Measurements from ENCODE around the gene RWDD1. TPM values are rescaled to one million over a fixed set of nuclear protein-coding genes. Genes with fewer than 3 reads are reported as not detected.
A peak's percentile ranks its signal among the peaks of the same experiment; 100 is the strongest.

Gene RWDD1
- polyA plus RNA-seq, 1 donor = 48.6 TPM

DNA sequence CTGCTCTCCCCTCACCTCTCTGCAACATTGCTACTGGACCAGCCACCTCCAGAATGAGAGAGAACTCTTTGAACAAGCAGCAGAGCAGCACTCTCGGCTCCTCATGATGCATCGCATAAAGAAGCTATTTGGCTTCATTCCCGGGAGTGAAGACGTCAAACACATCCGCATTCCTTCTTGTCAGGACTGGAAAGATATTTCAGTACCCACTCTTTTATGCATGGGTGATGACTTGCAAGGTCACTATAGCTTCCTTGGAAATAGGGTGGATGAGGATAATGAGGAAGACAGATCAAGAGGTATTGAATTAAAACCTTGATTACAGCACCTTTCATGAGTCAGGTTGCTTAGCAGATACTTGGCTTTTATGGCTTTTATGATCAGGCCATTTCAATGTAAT, 13.4 kb upstream of the RWDD1 start:
- DNase-seq = peak; percentile 22 to 26
- H3K27me3 ChIP-seq (ENCODE audit: control insufficient read depth, insufficient read depth, low read length) = no peaks in the 10 kb centered on the region
- H3K9me3 ChIP-seq (ENCODE audit: control insufficient read depth, low read depth, low read length) = no peaks in the 10 kb centered on the region
- WGBS (ENCODE audit: insufficient coverage, low lambda C conversion rate) = no CpG with 5 or more reads among the region's 5 CpGs
- no peak overlapping the region for H3K27ac ChIP-seq (ENCODE audit: low read length)
- no peak overlapping the region for H3K4me3 ChIP-seq (ENCODE audit: low read length)
- H3K4me1 ChIP-seq (ENCODE audit: control insufficient read depth, insufficient read depth, low read length) = peaks cover under 1% of the 10 kb centered on the region
- no peaks in the 10 kb centered on the region for H3K36me3 ChIP-seq (ENCODE audit: control insufficient read depth, insufficient read depth, low read length)

- H3K36me3 ChIP-seq (ENCODE audit: control insufficient read depth, insufficient read depth, low read length) = no peaks in the 10 kb centered on the region
- WGBS (ENCODE audit: insufficient coverage, low lambda C conversion rate) = 67% methylated on average over 1 of the region's 2 CpGs
- peaks cover 3% of the 10 kb centered on the region for H3K4me1 ChIP-seq (ENCODE audit: control insufficient read depth, insufficient read depth, low read length)
- H3K27ac ChIP-seq (ENCODE audit: low read length) = no peak overlapping the region
- no peak for DNase-seq
- peaks cover under 1% of the 10 kb centered on the region for H3K27me3 ChIP-seq (ENCODE audit: control insufficient read depth, insufficient read depth, low read length)
- no peak overlapping the region for H3K4me3 ChIP-seq (ENCODE audit: low read length)
- H3K9me3 ChIP-seq (ENCODE audit: control insufficient read depth, low read depth, low read length) = no peaks in the 10 kb centered on the region
Measured at GRCh38 chr6:116560130-116560529, 11.2 kb upstream of the RWDD1 start.

DNA sequence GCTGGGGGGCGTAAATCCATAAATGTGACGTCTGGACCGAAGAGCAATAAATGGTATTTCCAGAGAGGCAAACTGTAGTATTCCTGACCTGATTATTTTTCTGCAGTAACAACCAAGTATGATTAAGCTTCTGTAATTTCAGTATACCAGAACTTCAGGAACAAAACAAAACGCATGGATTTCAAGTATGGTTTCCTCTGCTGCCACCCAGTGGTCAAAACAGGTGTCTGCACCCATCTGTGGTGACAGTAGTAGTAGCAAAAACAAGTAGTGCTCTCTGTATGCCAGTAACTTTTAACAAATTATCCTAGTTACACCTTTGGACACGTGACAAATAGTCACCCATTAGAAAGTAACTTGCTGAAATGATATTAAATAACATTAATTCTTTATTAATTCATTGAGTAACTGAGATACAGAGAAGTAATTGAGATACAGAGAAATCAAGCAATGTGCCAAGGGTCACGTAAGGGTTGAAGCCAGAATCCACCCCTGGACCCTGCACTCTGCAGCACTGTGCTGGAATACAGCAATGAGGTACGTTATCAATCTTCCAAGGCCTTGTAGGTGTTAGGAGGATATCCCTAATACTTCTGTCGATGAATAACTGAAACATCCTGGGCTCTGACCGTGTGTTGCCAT, 9.8 kb upstream of the RWDD1 start:
- WGBS (ENCODE audit: insufficient coverage, low lambda C conversion rate) = no CpG with 5 or more reads among the region's 9 CpGs
- DNase-seq = peak; percentile 60 to 66
- H3K9me3 ChIP-seq (ENCODE audit: control insufficient read depth, low read depth, low read length) = no peaks in the 10 kb centered on the region
- no peaks in the 10 kb centered on the region for H3K36me3 ChIP-seq (ENCODE audit: control insufficient read depth, insufficient read depth, low read length)
- H3K27me3 ChIP-seq (ENCODE audit: control insufficient read depth, insufficient read depth, low read length) = peaks cover 7% of the 10 kb centered on the region
- peak overlapping the region; percentile 69 for H3K27ac ChIP-seq (ENCODE audit: low read length)
- H3K4me1 ChIP-seq (ENCODE audit: control insufficient read depth, insufficient read depth, low read length) = peaks cover 3% of the 10 kb centered on the region
- peak overlapping the region; percentile 26 for H3K4me3 ChIP-seq (ENCODE audit: low read length)

DNA sequence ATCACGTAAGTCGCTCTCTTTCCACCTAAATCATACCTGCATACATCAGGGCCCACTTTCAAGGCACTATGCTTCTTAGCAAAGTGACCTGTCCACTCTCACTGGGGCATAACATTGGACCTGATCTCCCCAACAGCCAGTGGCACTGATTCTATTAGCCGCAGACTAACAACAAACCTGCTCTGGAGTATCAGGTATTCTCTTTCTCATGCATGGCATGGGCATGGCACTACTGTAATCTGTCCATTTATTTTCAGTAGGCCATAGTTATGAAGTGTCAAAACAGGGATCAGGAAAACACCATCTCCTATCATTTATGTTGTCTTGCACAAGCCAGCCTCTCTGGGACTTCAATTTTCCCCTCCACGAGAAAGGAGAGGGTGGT, 9.3 kb upstream of the RWDD1 start:
- no peak overlapping the region for H3K4me3 ChIP-seq (ENCODE audit: low read length)
- peaks cover 3% of the 10 kb centered on the region for H3K4me1 ChIP-seq (ENCODE audit: control insufficient read depth, insufficient read depth, low read length)
- H3K36me3 ChIP-seq (ENCODE audit: control insufficient read depth, insufficient read depth, low read length) = no peaks in the 10 kb centered on the region
- WGBS (ENCODE audit: insufficient coverage, low lambda C conversion rate) = no CpG with 5 or more reads among the region's 4 CpGs
- peaks cover 7% of the 10 kb centered on the region for H3K27me3 ChIP-seq (ENCODE audit: control insufficient read depth, insufficient read depth, low read length)
- H3K9me3 ChIP-seq (ENCODE audit: control insufficient read depth, low read depth, low read length) = no peaks in the 10 kb centered on the region
- no peak for DNase-seq
- H3K27ac ChIP-seq (ENCODE audit: low read length) = peak overlapping the region; percentile 69

GRCh38 chr6:116562614-116563013, 8.7 kb upstream of the RWDD1 start:
- H3K4me1 ChIP-seq (ENCODE audit: control insufficient read depth, insufficient read depth, low read length) = peaks cover 3% of the 10 kb centered on the region
- peak; percentile 45 for DNase-seq
- H3K27ac ChIP-seq (ENCODE audit: low read length) = peak overlapping the region; percentile 69
- no peaks in the 10 kb centered on the region for H3K36me3 ChIP-seq (ENCODE audit: control insufficient read depth, insufficient read depth, low read length)
- no peak overlapping the region for H3K4me3 ChIP-seq (ENCODE audit: low read length)
- WGBS (ENCODE audit: insufficient coverage, low lambda C conversion rate) = 24% methylated on average over 2 of the region's 3 CpGs
- no peaks in the 10 kb centered on the region for H3K9me3 ChIP-seq (ENCODE audit: control insufficient read depth, low read depth, low read length)
- peaks cover 7% of the 10 kb centered on the region for H3K27me3 ChIP-seq (ENCODE audit: control insufficient read depth, insufficient read depth, low read length)

GRCh38 chr6:116563830-116564229, 7.5 kb upstream of the RWDD1 start:
- no peak overlapping the region for H3K27ac ChIP-seq (ENCODE audit: low read length)
- peaks cover 3% of the 10 kb centered on the region for H3K4me1 ChIP-seq (ENCODE audit: control insufficient read depth, insufficient read depth, low read length)
- WGBS (ENCODE audit: insufficient coverage, low lambda C conversion rate) = no CpG with 5 or more reads among the region's 9 CpGs
- H3K36me3 ChIP-seq (ENCODE audit: control insufficient read depth, insufficient read depth, low read length) = no peaks in the 10 kb centered on the region
- H3K9me3 ChIP-seq (ENCODE audit: control insufficient read depth, low read depth, low read length) = no peaks in the 10 kb centered on the region
- no peak overlapping the region for H3K4me3 ChIP-seq (ENCODE audit: low read length)
- no peak for DNase-seq
- peaks cover 7% of the 10 kb centered on the region for H3K27me3 ChIP-seq (ENCODE audit: control insufficient read depth, insufficient read depth, low read length)

GRCh38 chr6:116564311-116564710, 7.0 kb upstream of the RWDD1 start:
- 60% methylated on average over 1 of the region's 7 CpGs for WGBS (ENCODE audit: insufficient coverage, low lambda C conversion rate)
- H3K27me3 ChIP-seq (ENCODE audit: control insufficient read depth, insufficient read depth, low read length) = peaks cover 7% of the 10 kb centered on the region
- no peaks in the 10 kb centered on the region for H3K36me3 ChIP-seq (ENCODE audit: control insufficient read depth, insufficient read depth, low read length)
- no peaks in the 10 kb centered on the region for H3K9me3 ChIP-seq (ENCODE audit: control insufficient read depth, low read depth, low read length)
- no peak overlapping the region for H3K4me3 ChIP-seq (ENCODE audit: low read length)
- H3K4me1 ChIP-seq (ENCODE audit: control insufficient read depth, insufficient read depth, low read length) = peaks cover 3% of the 10 kb centered on the region
- no peak overlapping the region for H3K27ac ChIP-seq (ENCODE audit: low read length)
- DNase-seq = no peak

- peak; percentile 12 to 37 for DNase-seq
- WGBS (ENCODE audit: insufficient coverage, low lambda C conversion rate) = no CpG with 5 or more reads among the region's 42 CpGs
- H3K36me3 ChIP-seq (ENCODE audit: control insufficient read depth, insufficient read depth, low read length) = no peaks in the 10 kb centered on the region
- H3K27me3 ChIP-seq (ENCODE audit: control insufficient read depth, insufficient read depth, low read length) = peaks cover 7% of the 10 kb centered on the region
- H3K4me1 ChIP-seq (ENCODE audit: control insufficient read depth, insufficient read depth, low read length) = peaks cover 3% of the 10 kb centered on the region
- H3K27ac ChIP-seq (ENCODE audit: low read length) = no peak overlapping the region
- no peaks in the 10 kb centered on the region for H3K9me3 ChIP-seq (ENCODE audit: control insufficient read depth, low read depth, low read length)
- H3K4me3 ChIP-seq (ENCODE audit: low read length) = peak overlapping the region; percentile 26
Measured at GRCh38 chr6:116564921-116565872, 6.1 kb upstream of the RWDD1 start.

DNA sequence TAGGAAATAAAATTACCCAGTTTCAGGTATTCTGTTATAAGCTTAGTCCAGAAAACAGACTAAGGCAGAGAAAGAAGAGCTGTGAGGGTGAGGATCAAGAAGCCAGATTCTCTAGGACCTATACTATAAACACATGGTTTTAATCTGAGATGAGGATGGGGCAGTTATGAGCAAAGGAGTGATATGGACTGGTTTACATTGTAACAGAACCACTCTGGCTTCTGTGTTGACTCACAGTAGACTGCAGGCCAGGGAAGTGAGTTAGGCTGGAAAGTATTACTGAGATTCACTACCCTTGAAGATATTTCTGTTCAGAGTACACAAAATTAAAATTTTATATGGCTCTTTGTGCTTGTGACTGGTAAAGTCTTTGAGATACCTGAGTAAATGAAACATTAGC, 3.2 kb upstream of the RWDD1 start:
- no peaks in the 10 kb centered on the region for H3K36me3 ChIP-seq (ENCODE audit: control insufficient read depth, insufficient read depth, low read length)
- H3K27ac ChIP-seq (ENCODE audit: low read length) = no peak overlapping the region
- no peaks in the 10 kb centered on the region for H3K4me1 ChIP-seq (ENCODE audit: control insufficient read depth, insufficient read depth, low read length)
- no peak overlapping the region for H3K4me3 ChIP-seq (ENCODE audit: low read length)
- peaks cover 7% of the 10 kb centered on the region for H3K27me3 ChIP-seq (ENCODE audit: control insufficient read depth, insufficient read depth, low read length)
- no peaks in the 10 kb centered on the region for H3K9me3 ChIP-seq (ENCODE audit: control insufficient read depth, low read depth, low read length)
- no peak for DNase-seq

DNA sequence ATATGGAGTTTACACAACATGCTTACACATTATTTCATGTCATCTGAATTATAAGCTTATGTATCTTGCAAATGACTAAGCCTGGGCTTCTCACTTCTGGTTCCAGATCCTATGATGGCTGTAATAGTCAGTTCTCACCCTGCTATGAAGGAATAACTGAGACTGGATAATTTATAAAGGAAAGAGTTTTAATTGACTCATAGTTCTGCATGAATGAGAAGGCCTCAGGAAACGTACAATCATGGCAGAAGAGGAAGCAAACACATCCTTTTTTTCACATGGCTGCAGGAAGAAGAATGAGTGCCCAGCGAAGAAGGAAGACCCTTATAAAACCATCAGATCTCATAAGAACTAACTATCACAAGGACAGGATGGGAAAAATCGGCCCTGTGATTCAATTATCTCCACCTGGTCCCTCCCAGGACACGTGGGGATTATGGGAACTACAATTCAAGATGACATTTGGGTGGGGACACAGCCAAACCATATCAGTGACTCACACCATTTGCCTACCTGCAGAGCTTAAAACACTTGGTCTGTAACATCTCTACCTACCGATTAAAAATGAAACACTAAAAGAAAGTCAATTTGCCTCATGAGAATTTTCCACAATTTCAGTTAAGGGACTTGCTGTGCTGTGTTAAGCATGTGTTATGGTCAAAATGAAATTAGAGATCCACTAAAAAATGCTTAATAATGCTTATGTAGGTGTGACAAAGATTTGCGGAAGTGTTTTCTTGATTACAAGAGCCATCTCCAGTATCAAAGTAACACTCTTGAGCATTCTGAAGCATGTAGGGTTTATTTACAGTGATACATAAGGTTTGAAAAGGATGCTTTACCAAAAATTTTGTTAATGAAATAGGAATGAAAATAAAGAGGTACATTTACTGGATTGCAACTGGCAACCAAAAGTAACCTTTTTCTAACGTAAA, 2.2 kb upstream of the RWDD1 start:
- Histone ChIP-seq H3K27ac (ENCODE audit: low read length) (no peak overlapping the region), H3K4me3 (ENCODE audit: low read length) (no peak overlapping the region), H3K36me3 (ENCODE audit: control insufficient read depth, insufficient read depth, low read length) (peaks cover 2% of the 10 kb centered on the region), H3K27me3 (ENCODE audit: control insufficient read depth, insufficient read depth, low read length) (peaks cover 7% of the 10 kb centered on the region), H3K4me1 (ENCODE audit: control insufficient read depth, insufficient read depth, low read length) (no peaks in the 10 kb centered on the region), H3K9me3 (ENCODE audit: control insufficient read depth, low read depth, low read length) (no peaks in the 10 kb centered on the region)
- no peak for DNase-seq
- 82% methylated on average over 2 of the region's 7 CpGs for WGBS (ENCODE audit: insufficient coverage, low lambda C conversion rate)

Measured in large intestine (tissue), 3 donors.